ENCODE measurements around the gene SDK1. TPM values are rescaled to one million over a fixed set of nuclear protein-coding genes. Genes with fewer than 3 reads are reported as not detected.

The SDK1 gene
- total RNA-seq, 2 experiments from 2014 or later: 0.19 to 0.36 TPM

DNA sequence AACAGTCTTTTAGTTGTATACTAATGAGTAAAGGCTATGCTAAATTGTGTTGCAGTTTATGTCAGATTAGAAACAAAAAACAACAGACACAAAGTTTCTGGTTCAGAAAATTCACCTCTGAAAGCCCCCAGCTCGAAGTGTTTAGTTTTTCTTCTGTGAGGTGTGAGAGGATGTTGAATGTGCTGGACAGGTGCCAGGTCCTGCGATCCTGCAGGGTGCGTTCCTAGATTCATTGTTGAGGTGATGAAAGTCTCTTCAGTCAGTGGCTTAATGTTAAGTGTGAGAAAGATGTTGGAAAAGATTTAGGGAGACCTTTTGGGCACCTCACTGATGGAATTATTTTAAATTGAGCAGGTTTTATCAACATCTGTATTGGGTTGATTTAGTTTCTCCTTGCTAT is 287.3 kb downstream of the SDK1 start:
- no peak overlapping the region for H3K4me3 ChIP-seq (ENCODE audit: low read depth, low read length, poor library complexity, severe bottlenecking)
- no peak for TF ChIP-seq EZH2phosphoT487 (IDR thresholded peaks at IDR 0.05; ENCODE audit: borderline replicate concordance, low read depth, low read length)
- BruUV-seq (replicated peaks): no TSS peak
- DNase-seq (ENCODE audit: low spot score): no peak
- H3K9me2 ChIP-seq (ENCODE audit: insufficient read depth, low read length): no peaks in the 10 kb centered on the region
- H4K20me1 ChIP-seq (ENCODE audit: insufficient read depth, low read length): no peaks in the 10 kb centered on the region
- no peaks in the 10 kb centered on the region for H3K4me1 ChIP-seq (ENCODE audit: insufficient read depth, low read length, poor library complexity, severe bottlenecking)
- H3K9me3 ChIP-seq (ENCODE audit: low read length): no peaks in the 10 kb centered on the region
- no peak overlapping the region for H3K4me2 ChIP-seq (ENCODE audit: low read length)
- no peak overlapping the region for H3K27ac ChIP-seq (ENCODE audit: low read depth, low read length, poor library complexity, severe bottlenecking)
- CTCF ChIA-PET (ENCODE audit: unreplicated experiment): no interaction called here
- H2AFZ ChIP-seq (ENCODE audit: low read length): no peak overlapping the region
- intact Hi-C loops (cut with micrococcal nuclease; ENCODE audit: unreplicated experiment): no loop called here
- POLR2A ChIA-PET: no interaction called here
- H3K36me3 ChIP-seq (ENCODE audit: insufficient read depth, low read length): no peaks in the 10 kb centered on the region
- H3K79me2 ChIP-seq (ENCODE audit: insufficient read depth, low read depth, low read length): no peaks in the 10 kb centered on the region

DNA sequence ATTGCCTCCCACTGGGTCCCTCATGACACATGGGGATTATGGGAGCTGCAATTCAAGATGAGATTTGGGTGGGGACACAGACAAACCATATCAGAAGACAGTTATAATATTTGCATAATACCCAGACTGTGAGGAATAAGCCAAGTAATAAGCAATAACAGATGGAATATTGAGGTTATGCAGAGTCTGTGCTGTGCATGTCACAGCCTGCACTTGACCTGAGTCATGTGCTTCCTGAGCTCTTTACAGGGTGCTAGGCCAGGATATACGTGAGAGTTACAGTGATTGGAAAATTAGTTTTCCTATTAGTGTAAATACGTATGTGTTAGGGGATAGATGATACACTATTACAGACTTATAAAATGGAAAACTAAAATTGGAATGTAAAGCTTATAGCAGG is 288.7 kb downstream of the SDK1 start:
- TF ChIP-seq, protein P1, sequence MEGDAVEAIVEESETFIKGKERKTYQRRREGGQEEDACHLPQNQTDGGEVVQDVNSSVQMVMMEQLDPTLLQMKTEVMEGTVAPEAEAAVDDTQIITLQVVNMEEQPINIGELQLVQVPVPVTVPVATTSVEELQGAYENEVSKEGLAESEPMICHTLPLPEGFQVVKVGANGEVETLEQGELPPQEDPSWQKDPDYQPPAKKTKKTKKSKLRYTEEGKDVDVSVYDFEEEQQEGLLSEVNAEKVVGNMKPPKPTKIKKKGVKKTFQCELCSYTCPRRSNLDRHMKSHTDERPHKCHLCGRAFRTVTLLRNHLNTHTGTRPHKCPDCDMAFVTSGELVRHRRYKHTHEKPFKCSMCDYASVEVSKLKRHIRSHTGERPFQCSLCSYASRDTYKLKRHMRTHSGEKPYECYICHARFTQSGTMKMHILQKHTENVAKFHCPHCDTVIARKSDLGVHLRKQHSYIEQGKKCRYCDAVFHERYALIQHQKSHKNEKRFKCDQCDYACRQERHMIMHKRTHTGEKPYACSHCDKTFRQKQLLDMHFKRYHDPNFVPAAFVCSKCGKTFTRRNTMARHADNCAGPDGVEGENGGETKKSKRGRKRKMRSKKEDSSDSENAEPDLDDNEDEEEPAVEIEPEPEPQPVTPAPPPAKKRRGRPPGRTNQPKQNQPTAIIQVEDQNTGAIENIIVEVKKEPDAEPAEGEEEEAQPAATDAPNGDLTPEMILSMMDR (conservative IDR thresholded peaks at IDR 0.05; ENCODE audit: low read length): no peak
- H3K4me1 ChIP-seq (ENCODE audit: insufficient read depth, low read length, poor library complexity, severe bottlenecking): no peaks in the 10 kb centered on the region
- ChIA-PET CTCF (ENCODE audit: unreplicated experiment) (no interaction called here), POLR2A (interaction anchor here (0.6 kb wide), 1 partner anchor 243 kb away, joined by 9 read pairs; no protein-coding TSS in a partner anchor)
- H3K27ac ChIP-seq (ENCODE audit: low read depth, low read length, poor library complexity, severe bottlenecking): no peak overlapping the region
- intact Hi-C loops (cut with micrococcal nuclease; ENCODE audit: unreplicated experiment): no loop called here
- no peak for DNase-seq (ENCODE audit: low spot score)
- no peaks in the 10 kb centered on the region for H3K9me2 ChIP-seq (ENCODE audit: insufficient read depth, low read length)
- no peaks in the 10 kb centered on the region for H3K79me2 ChIP-seq (ENCODE audit: insufficient read depth, low read depth, low read length)
- BruUV-seq (replicated peaks): no TSS peak
- no peak overlapping the region for H3K4me2 ChIP-seq (ENCODE audit: low read length)
- H3K9me3 ChIP-seq (ENCODE audit: low read length): no peaks in the 10 kb centered on the region
- no peak overlapping the region for H3K4me3 ChIP-seq (ENCODE audit: low read depth, low read length, poor library complexity, severe bottlenecking)
- H4K20me1 ChIP-seq (ENCODE audit: insufficient read depth, low read length): no peaks in the 10 kb centered on the region
- H2AFZ ChIP-seq (ENCODE audit: low read length): no peak overlapping the region
- H3K36me3 ChIP-seq (ENCODE audit: insufficient read depth, low read length): no peaks in the 10 kb centered on the region

DNA sequence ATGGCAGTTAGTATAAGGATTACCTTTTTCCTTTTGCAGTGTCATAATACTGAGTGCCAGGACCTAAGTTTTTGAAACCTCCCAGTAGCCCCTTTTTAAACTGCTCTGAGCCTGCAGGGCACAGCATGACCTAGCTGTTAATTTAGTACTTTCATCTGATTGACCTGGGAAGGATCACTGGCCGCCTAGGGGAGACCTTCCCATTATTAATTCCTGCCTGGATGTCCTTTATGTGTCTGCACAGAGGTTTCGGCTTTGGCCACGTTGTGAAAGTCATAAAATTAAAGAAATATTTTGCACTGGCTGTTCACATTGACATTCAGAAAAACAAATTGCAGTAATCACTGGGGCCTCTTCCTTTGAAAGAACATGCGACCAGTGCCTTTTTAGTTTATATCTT is 290.2 kb downstream of the SDK1 start:
- Histone ChIP-seq H2AFZ (ENCODE audit: low read length) (no peak overlapping the region), H3K4me1 (ENCODE audit: insufficient read depth, low read length, poor library complexity, severe bottlenecking) (peaks cover 2% of the 10 kb centered on the region), H3K9me3 (ENCODE audit: low read length) (no peaks in the 10 kb centered on the region), H3K36me3 (ENCODE audit: insufficient read depth, low read length) (no peaks in the 10 kb centered on the region), H3K79me2 (ENCODE audit: insufficient read depth, low read depth, low read length) (no peaks in the 10 kb centered on the region), H3K4me3 (ENCODE audit: low read depth, low read length, poor library complexity, severe bottlenecking) (no peak overlapping the region), H3K4me2 (ENCODE audit: low read length) (no peak overlapping the region), H4K20me1 (ENCODE audit: insufficient read depth, low read length) (no peaks in the 10 kb centered on the region), H3K27ac (ENCODE audit: low read depth, low read length, poor library complexity, severe bottlenecking) (no peak overlapping the region), H3K9me2 (ENCODE audit: insufficient read depth, low read length) (no peaks in the 10 kb centered on the region)
- DNase-seq (ENCODE audit: low spot score): no peak
- BruUV-seq (replicated peaks): no TSS peak
- ChIA-PET POLR2A (no interaction called here), CTCF (ENCODE audit: unreplicated experiment) (no interaction called here)
- TF ChIP-seq, protein P1 (conservative IDR thresholded peaks at IDR 0.05; ENCODE audit: low read length): no peak
- no peak for TF ChIP-seq EZH2phosphoT487 (IDR thresholded peaks at IDR 0.05; ENCODE audit: borderline replicate concordance, low read depth, low read length)
- intact Hi-C loops (cut with micrococcal nuclease; ENCODE audit: unreplicated experiment): no loop called here

All from OCI-LY7 (cell line).